Measurements from ENCODE around the gene HOXB5.

HOXB5 gene

GRCh38 chr17:48609033-48609432 is 15.5 kb upstream of the HOXB5 start:
- H3K4me1 ChIP-seq, result no peaks in the 10 kb centered on the region
- no peaks in the 10 kb centered on the region for H3K79me2 ChIP-seq
- H3K9ac ChIP-seq, result no peak overlapping the region
- no peaks in the 10 kb centered on the region for H3K36me3 ChIP-seq (ENCODE audit: control insufficient read depth, insufficient read depth, low read length)
- no peak for TF ChIP-seq CTCF (IDR thresholded peaks at IDR 0.05)
- no peak overlapping the region for H3K27ac ChIP-seq
- H3K4me2 ChIP-seq (ENCODE audit: low read length), result no peak overlapping the region
- H3K4me3 ChIP-seq (ENCODE audit: low read depth, low read length), result no peak overlapping the region
- H3K27me3 ChIP-seq (ENCODE audit: control insufficient read depth, insufficient read depth, low read length), result peaks cover 43% of the 10 kb centered on the region
- H3K9me3 ChIP-seq (ENCODE audit: control insufficient read depth, low read length), result no peaks in the 10 kb centered on the region
- no peak overlapping the region for H2AFZ ChIP-seq

- H3K36me3 ChIP-seq (ENCODE audit: control insufficient read depth, insufficient read depth, low read length), result no peaks in the 10 kb centered on the region
- no peak overlapping the region for H3K4me2 ChIP-seq (ENCODE audit: low read length)
- no peaks in the 10 kb centered on the region for H3K4me1 ChIP-seq
- H2AFZ ChIP-seq, result no peak overlapping the region
- no peaks in the 10 kb centered on the region for H3K9me3 ChIP-seq (ENCODE audit: control insufficient read depth, low read length)
- TF ChIP-seq CTCF (IDR thresholded peaks at IDR 0.05), result no peak
- H3K79me2 ChIP-seq, result no peaks in the 10 kb centered on the region
- no peak overlapping the region for H3K27ac ChIP-seq
- no peak overlapping the region for H3K4me3 ChIP-seq (ENCODE audit: low read depth, low read length)
- H3K27me3 ChIP-seq (ENCODE audit: control insufficient read depth, insufficient read depth, low read length), result peaks cover 48% of the 10 kb centered on the region
- no peak overlapping the region for H3K9ac ChIP-seq
These were observed 14.9 kb upstream of the HOXB5 start for GRCh38 chr17:48608494-48608834.

- Histone ChIP-seq H3K36me3 (ENCODE audit: control insufficient read depth, insufficient read depth, low read length) (no peaks in the 10 kb centered on the region), H3K27me3 (ENCODE audit: control insufficient read depth, insufficient read depth, low read length) (peaks cover 48% of the 10 kb centered on the region), H3K4me2 (ENCODE audit: low read length) (no peak overlapping the region), H2AFZ (no peak overlapping the region), H3K9me3 (ENCODE audit: control insufficient read depth, low read length) (no peaks in the 10 kb centered on the region), H3K27ac (no peak overlapping the region), H3K9ac (no peak overlapping the region), H3K79me2 (no peaks in the 10 kb centered on the region), H3K4me1 (no peaks in the 10 kb centered on the region), H3K4me3 (ENCODE audit: low read depth, low read length) (no peak overlapping the region)
- no peak for TF ChIP-seq CTCF (IDR thresholded peaks at IDR 0.05)
These were observed 13.5 kb upstream of the HOXB5 start for GRCh38 chr17:48606892-48607614.

GRCh38 chr17:48605991-48606891 is 12.7 kb upstream of the HOXB5 start:
- H3K9ac ChIP-seq, result no peak overlapping the region

More at GRCh38 chr17:48605991-48606891, 12.7 kb upstream of the HOXB5 start:
- Histone ChIP-seq H3K27ac (no peak overlapping the region), H3K4me1 (no peaks in the 10 kb centered on the region), H2AFZ (no peak overlapping the region), H3K79me2 (no peaks in the 10 kb centered on the region), H3K9me3 (ENCODE audit: control insufficient read depth, low read length) (no peaks in the 10 kb centered on the region), H3K4me3 (ENCODE audit: low read depth, low read length) (no peak overlapping the region), H3K36me3 (ENCODE audit: control insufficient read depth, insufficient read depth, low read length) (no peaks in the 10 kb centered on the region), H3K4me2 (ENCODE audit: low read length) (no peak overlapping the region), H3K27me3 (ENCODE audit: control insufficient read depth, insufficient read depth, low read length) (peaks cover 48% of the 10 kb centered on the region)
- TF ChIP-seq CTCF (IDR thresholded peaks at IDR 0.05), result no peak

All from parathyroid adenoma (tissue), 2 donors.